NT2/D1 (cell line): ENCODE results near the gene DLG2.

ENCODE experiments used
- DNase-seq: peaks from one replicate; pipeline ENCODE4 v3.0.0-alpha.2; 2011; ENCODE audit warnings: low read depth, low spot score
- H3K27me3 ChIP-seq: 2 replicates; pipeline ENCODE4 v1.6.0; 2011; ENCODE audit warnings: mild to moderate bottlenecking; ENCODE audit not compliant: insufficient read length, insufficient read depth
- H3K36me3 ChIP-seq: 2 replicates; pipeline ENCODE4 v1.6.1; 2011; ENCODE audit warnings: mild to moderate bottlenecking, low read length, mixed read lengths; ENCODE audit not compliant: insufficient read depth, insufficient read length
- H3K4me1 ChIP-seq: 2 replicates; pipeline ENCODE4 v1.5.1; 2011; ENCODE audit not compliant: insufficient read depth, insufficient read length
- H3K4me3 ChIP-seq: 2 replicates; pipeline ENCODE4 v1.5.1; 2011; ENCODE audit warnings: low read depth; ENCODE audit not compliant: insufficient read length
- H3K9ac ChIP-seq: 2 replicates; pipeline ENCODE4 v1.6.0; 2011; ENCODE audit warnings: low read depth; ENCODE audit not compliant: insufficient read length
- H3K9me3 ChIP-seq: 2 replicates; pipeline ENCODE4 v1.5.1; 2011; ENCODE audit warnings: mild to moderate bottlenecking, low read length; ENCODE audit not compliant: insufficient read depth
- SUZ12 ChIP-seq: IDR thresholded peaks from 2 replicates; pipeline ENCODE4 v1.6.1; 2011; ENCODE audit not compliant: insufficient read length, insufficient read depth; ENCODE audit errors: extremely low read depth
- YY1 ChIP-seq: IDR thresholded peaks from 2 replicates; pipeline ENCODE4 v1.6.1; 2011; ENCODE audit not compliant: insufficient read length, insufficient read depth
- ZNF274 ChIP-seq: IDR thresholded peaks from 2 replicates; pipeline ENCODE4 v1.6.1; 2011; ENCODE audit warnings: mild to moderate bottlenecking, low read depth, low read length

The DLG2 gene

GRCh38 chr11:83680321-83680720 is 1946.8 kb downstream of the DLG2 start:
- Histone ChIP-seq H3K9ac (no peak overlapping the region), H3K4me1 (no peaks in the 10 kb centered on the region), H3K27me3 (no peaks in the 10 kb centered on the region), H3K4me3 (no peak overlapping the region), H3K9me3 (no peaks in the 10 kb centered on the region), H3K36me3 (no peaks in the 10 kb centered on the region)
- DNase-seq, result no peak
- TF ChIP-seq SUZ12, result no peak
- no peak for TF ChIP-seq YY1
- no peak for TF ChIP-seq ZNF274

DNA sequence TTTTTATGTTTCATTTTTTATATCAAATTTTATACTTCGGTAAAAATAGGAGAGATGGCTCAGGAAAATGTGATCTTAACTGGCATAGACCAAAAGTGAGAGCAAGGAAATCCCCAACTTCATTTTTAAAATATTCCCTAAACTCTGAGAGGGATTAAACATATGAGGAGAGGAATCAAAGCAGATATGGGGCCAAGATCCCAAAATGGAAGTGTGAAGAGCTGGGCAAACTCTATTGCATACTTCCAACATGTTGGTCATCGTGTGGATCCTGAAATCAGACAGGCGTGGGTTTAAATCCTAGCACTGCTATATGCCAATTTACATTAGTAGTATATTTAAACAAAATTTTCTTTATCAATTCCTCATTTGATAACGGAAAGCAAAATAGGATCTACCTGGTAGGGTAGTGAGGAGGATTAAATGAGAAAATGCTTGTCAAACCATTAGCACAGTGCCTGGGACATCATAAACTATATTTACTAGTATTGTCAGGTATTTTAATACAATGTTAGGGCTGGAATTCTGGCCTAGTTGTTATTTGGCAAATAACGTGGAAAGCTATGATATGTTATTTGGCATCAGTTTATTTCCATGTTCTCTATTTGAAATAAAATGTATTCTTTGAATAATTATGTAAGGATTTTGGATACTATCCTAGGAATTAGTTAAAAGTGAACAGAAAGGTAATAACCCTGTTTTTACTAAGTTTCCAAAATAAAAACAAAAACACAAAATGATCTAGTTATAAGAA is 1948.1 kb downstream of the DLG2 start:
- Histone ChIP-seq H3K9ac (no peak overlapping the region), H3K27me3 (no peaks in the 10 kb centered on the region), H3K4me3 (no peak overlapping the region), H3K36me3 (no peaks in the 10 kb centered on the region), H3K9me3 (no peaks in the 10 kb centered on the region), H3K4me1 (no peaks in the 10 kb centered on the region)
- no peak for TF ChIP-seq SUZ12
- no peak for TF ChIP-seq YY1
- TF ChIP-seq ZNF274, result no peak
- no peak for DNase-seq

- Histone ChIP-seq H3K9ac (no peak overlapping the region), H3K9me3 (no peaks in the 10 kb centered on the region), H3K4me3 (no peak overlapping the region), H3K27me3 (no peaks in the 10 kb centered on the region), H3K4me1 (no peaks in the 10 kb centered on the region), H3K36me3 (no peaks in the 10 kb centered on the region)
- no peak for DNase-seq
- TF ChIP-seq ZNF274 (no peak), SUZ12 (no peak), YY1 (no peak)
These were observed 1949.4 kb downstream of the DLG2 start for GRCh38 chr11:83677730-83678129.

GRCh38 chr11:83676056-83676601 is 1951.0 kb downstream of the DLG2 start:
- H3K27me3 ChIP-seq, result no peaks in the 10 kb centered on the region
- H3K36me3 ChIP-seq, result no peaks in the 10 kb centered on the region
- no peak overlapping the region for H3K9ac ChIP-seq
- H3K4me3 ChIP-seq, result no peak overlapping the region
- no peaks in the 10 kb centered on the region for H3K9me3 ChIP-seq
- DNase-seq, result no peak
- H3K4me1 ChIP-seq, result no peaks in the 10 kb centered on the region
- TF ChIP-seq ZNF274 (no peak), YY1 (no peak), SUZ12 (no peak)

GRCh38 chr11:83674102-83674896 is 1952.8 kb downstream of the DLG2 start:
- Histone ChIP-seq H3K36me3 (no peaks in the 10 kb centered on the region), H3K9me3 (no peaks in the 10 kb centered on the region), H3K4me1 (no peaks in the 10 kb centered on the region), H3K4me3 (no peak overlapping the region), H3K27me3 (no peaks in the 10 kb centered on the region), H3K9ac (no peak overlapping the region)
- no peak for DNase-seq
- TF ChIP-seq SUZ12, result no peak
- TF ChIP-seq YY1, result no peak
- no peak for TF ChIP-seq ZNF274

DNA sequence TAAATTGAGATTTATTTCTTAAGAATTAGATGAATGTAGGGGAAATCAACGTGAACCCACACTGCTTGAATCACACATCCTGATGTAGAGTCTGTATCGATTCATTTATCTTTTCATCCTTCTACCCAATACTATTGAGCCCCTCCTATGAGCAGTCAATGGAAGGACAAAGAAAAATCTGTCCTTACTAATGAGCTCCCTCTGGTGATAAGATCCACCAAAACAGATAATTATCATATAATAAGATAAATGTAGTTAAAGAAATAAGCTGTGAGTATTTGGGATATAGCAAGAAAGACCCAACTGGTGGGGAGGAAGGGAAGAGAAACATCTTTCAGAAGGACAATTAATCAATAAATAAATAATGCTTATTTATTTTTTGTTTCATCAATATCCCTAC is 1955.9 kb downstream of the DLG2 start:
- H3K4me3 ChIP-seq, result no peak overlapping the region
- no peaks in the 10 kb centered on the region for H3K36me3 ChIP-seq
- no peak overlapping the region for H3K9ac ChIP-seq
- H3K9me3 ChIP-seq, result no peaks in the 10 kb centered on the region
- H3K27me3 ChIP-seq, result no peaks in the 10 kb centered on the region
- DNase-seq, result no peak
- no peaks in the 10 kb centered on the region for H3K4me1 ChIP-seq
- no peak for TF ChIP-seq SUZ12
- TF ChIP-seq ZNF274, result no peak
- no peak for TF ChIP-seq YY1

DNA sequence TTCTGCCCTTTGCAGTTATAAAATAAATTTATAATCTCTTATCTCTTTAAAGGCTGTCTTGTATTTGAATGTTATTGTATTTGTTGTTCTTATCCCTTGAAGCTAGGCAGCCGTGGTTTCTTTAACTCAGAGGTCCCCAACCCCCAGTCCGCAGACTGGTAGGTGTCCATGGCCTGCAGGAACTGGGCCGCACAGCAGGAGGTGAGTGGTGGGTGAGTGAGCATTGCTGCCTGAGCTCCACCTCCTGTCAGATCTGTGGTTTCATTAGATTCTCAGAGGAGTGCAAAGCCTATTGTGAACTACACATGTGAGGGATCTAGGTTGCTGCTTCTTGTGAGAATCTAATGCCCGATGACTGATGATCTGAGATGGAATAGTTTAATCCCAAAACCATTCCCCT is 1961.0 kb downstream of the DLG2 start:
- H3K27me3 ChIP-seq, result no peaks in the 10 kb centered on the region
- no peak overlapping the region for H3K4me3 ChIP-seq
- TF ChIP-seq SUZ12 (no peak), ZNF274 (no peak), YY1 (no peak)
- no peaks in the 10 kb centered on the region for H3K36me3 ChIP-seq
- no peaks in the 10 kb centered on the region for H3K4me1 ChIP-seq
- no peak for DNase-seq
- no peaks in the 10 kb centered on the region for H3K9me3 ChIP-seq
- no peak overlapping the region for H3K9ac ChIP-seq
